Measurements from ENCODE around the gene MAGI1.
"Not testable (repeated sequence)": the region's sequence is repeated elsewhere in the genome, so short reads cannot be mapped to it uniquely, and the experiment has no call there.

The MAGI1 gene

GRCh38 chr3:66039590-66039887 is 821 bp upstream of the MAGI1 start:
- DNase-seq, result peak in 14 of 56 donors; percentile 1 to 53 (median 20)

- peak in 1 of 56 donors; percentile 43 for DNase-seq
Measured at GRCh38 chr3:66038384-66038725, 363 bp downstream of the MAGI1 start.

- peak in 10 of 56 donors; percentile 7 to 48 (median 22) for DNase-seq
Measured at GRCh38 chr3:66037986-66038369, 740 bp downstream of the MAGI1 start.

GRCh38 chr3:66037330-66037985 is 1.3 kb downstream of the MAGI1 start:
- DNase-seq, result peak in 32 of 56 donors; percentile 5 to 56 (median 17)

GRCh38 chr3:66036586-66037148 is 2.1 kb downstream of the MAGI1 start:
- peak in 1 of 56 donors; percentile 4 for DNase-seq

- DNase-seq, result no peak
Measured at GRCh38 chr3:66035763-66036477, 2.8 kb downstream of the MAGI1 start.

GRCh38 chr3:66033241-66034138 is 5.2 kb downstream of the MAGI1 start:
- DNase-seq, result no peak

GRCh38 chr3:66031102-66031698 is 7.5 kb downstream of the MAGI1 start:
- no peak for DNase-seq

- DNase-seq, result no peak
Measured at GRCh38 chr3:66029443-66029842, 9.3 kb downstream of the MAGI1 start.

GRCh38 chr3:66029014-66029413 is 9.7 kb downstream of the MAGI1 start:
- no peak for DNase-seq

- no peak for DNase-seq
Measured at GRCh38 chr3:66028457-66028856, 10.3 kb downstream of the MAGI1 start.

GRCh38 chr3:66027099-66027498 is 11.6 kb downstream of the MAGI1 start:
- DNase-seq, result not testable (repeated sequence)

- DNase-seq, result no peak
Measured at GRCh38 chr3:66023738-66024385, 14.9 kb downstream of the MAGI1 start.

- no peak for DNase-seq
Measured at GRCh38 chr3:66023229-66023628, 15.5 kb downstream of the MAGI1 start.

GRCh38 chr3:66021731-66022131 is 17.0 kb downstream of the MAGI1 start:
- DNase-seq, result no peak

GRCh38 chr3:66019896-66020295 is 18.8 kb downstream of the MAGI1 start:
- DNase-seq, result no peak

GRCh38 chr3:66018057-66019033 is 20.4 kb downstream of the MAGI1 start:
- no peak for DNase-seq

- DNase-seq, result no peak
Measured at GRCh38 chr3:66017591-66017990, 21.1 kb downstream of the MAGI1 start.

- DNase-seq, result no peak
Measured at GRCh38 chr3:66017084-66017483, 21.6 kb downstream of the MAGI1 start.

GRCh38 chr3:66015841-66016240 is 22.9 kb downstream of the MAGI1 start:
- no peak for DNase-seq
